B cell (primary cell): Measurements from ENCODE around the gene CFAP161. TPM values are rescaled to one million over a fixed set of nuclear protein-coding genes. Genes with fewer than 3 reads are reported as not detected.

Experiments
- ATAC-seq: fragments of 200-7000 bp; cut with Tn5 transposase; one replicate; pipeline ENCODE4 v1.10.0; 2021; ENCODE audit warnings: low read depth, mild to moderate bottlenecking, moderate number of reproducible peaks, moderate library complexity
- CTCF ChIA-PET: fragments of 350-600 bp; sonication (Branson Sonifier 250); formaldehyde crosslinking; loops from one replicate; lab custom pipeline; 2021; ENCODE audit warnings: antibody characterized with exemption, inconsistent platforms; lab: Charles Lee
- POLR2A ChIA-PET: fragments of 350-600 bp; sonication (Branson Sonifier 250); formaldehyde crosslinking; loops from one replicate; lab custom pipeline; 2021; ENCODE audit warnings: antibody characterized with exemption; lab: Charles Lee
- DNase-seq: peaks from one replicate; pipeline ENCODE4 v3.0.0; 2013
- H2AFZ ChIP-seq: 2 replicates; pipeline ENCODE4 v1.6.1; 2012; ENCODE audit warnings: mild to moderate bottlenecking, low read depth, low read length; ENCODE audit not compliant: insufficient read depth, poor library complexity, severe bottlenecking
- H3K27ac ChIP-seq, 2 donors: 1 replicate in 1 of 2; 2 replicates in 1 of 2; pipeline ENCODE4 v1.5.1; 2012 to 2013; ENCODE audit warnings: low read length in 2 of 2, mild to moderate bottlenecking in 2 of 2, moderate library complexity in 1 of 2
- H3K27me3 ChIP-seq, 4 experiments: fragments of 200-600 bp in 1 of 4; sonication (generic) in 1 of 4; replicated peaks in 1 of 4; 1 replicate in 2 of 4; 2 replicates in 2 of 4; pipeline versions ENCODE4 v1.6.1 to v1.7.0; 2013 to 2016; ENCODE audit warnings: low read length in 3 of 4, mild to moderate bottlenecking in 2 of 4, mixed read lengths in 1 of 4, moderate library complexity in 1 of 4; ENCODE audit not compliant: insufficient read depth in 4 of 4, control insufficient read depth in 3 of 4; ENCODE audit errors: control extremely low read depth in 1 of 4
- H3K36me3 ChIP-seq, 2 experiments: replicated peaks in 1 of 2; 1 replicate in 1 of 2; 2 replicates in 1 of 2; pipeline versions ENCODE4 v1.6.1 to v1.7.1; 2013; ENCODE audit warnings: low read length in 1 of 2; ENCODE audit not compliant: insufficient read depth in 2 of 2, control insufficient read depth in 1 of 2; ENCODE audit errors: control extremely low read depth in 1 of 2, extremely low read depth in 1 of 2
- H3K4me1 ChIP-seq, 2 donors: fragments of 200-600 bp in 1 of 2; sonication (generic) in 1 of 2; 1 replicate in 1 of 2; 2 replicates in 1 of 2; pipeline versions ENCODE4 v1.5.1 to v1.6.1; 2013 to 2017; ENCODE audit warnings: low read length in 2 of 2; ENCODE audit not compliant: control insufficient read depth in 2 of 2, insufficient read depth in 2 of 2
- H3K4me2 ChIP-seq: replicated peaks from 2 replicates; pipeline ENCODE3; 2012; ENCODE audit warnings: mild to moderate bottlenecking, low read depth, low read length; ENCODE audit not compliant: poor library complexity, severe bottlenecking
- H3K4me3 ChIP-seq, 5 experiments: fragments of 200-600 bp in 1 of 5; sonication (generic) in 1 of 5; 1 replicate in 3 of 5; 2 replicates in 2 of 5; pipeline versions ENCODE4 v1.5.1 to v1.7.0; 2011 to 2016; ENCODE audit warnings: low read length in 4 of 5, mild to moderate bottlenecking in 4 of 5, low read depth in 2 of 5, control low read depth in 1 of 5, moderate library complexity in 1 of 5; ENCODE audit not compliant: insufficient read depth in 1 of 5; ENCODE audit errors: control extremely low read depth in 1 of 5, extremely low read depth in 1 of 5
- H3K79me2 ChIP-seq: fragments of 200-600 bp; sonication (generic); one replicate; pipeline ENCODE4 v1.6.0; 2016; ENCODE audit warnings: low read length; ENCODE audit not compliant: control insufficient read depth, insufficient read depth
- H3K9ac ChIP-seq: fragments of 200-600 bp; sonication (generic); 2 replicates; pipeline ENCODE4 v1.6.1; 2017; ENCODE audit warnings: mild to moderate bottlenecking, low read length, moderate library complexity
- H3K9me3 ChIP-seq, 3 donors: one replicate each; pipeline versions ENCODE4 v1.6.1 to v1.7.1; 2013; ENCODE audit warnings: low read length in 2 of 3; ENCODE audit not compliant: control insufficient read depth in 2 of 3, insufficient read depth in 1 of 3; ENCODE audit errors: control extremely low read depth in 1 of 3
- H4K20me1 ChIP-seq: 2 replicates; pipeline ENCODE4 v1.6.0; 2012; ENCODE audit warnings: mild to moderate bottlenecking, low read length; ENCODE audit not compliant: insufficient read depth, control insufficient read depth, poor library complexity, severe bottlenecking
- H3K27ac Mint-ChIP-seq: one replicate; pipeline ENCODE4 v1.8.0; 2021; ENCODE audit warnings: mixed read lengths
- H3K27me3 Mint-ChIP-seq: one replicate; pipeline ENCODE4 v1.8.0; 2021; ENCODE audit warnings: mixed read lengths
- H3K4me1 Mint-ChIP-seq: one replicate; pipeline ENCODE4 v1.8.0; 2021; ENCODE audit warnings: mixed read lengths
- H3K4me3 Mint-ChIP-seq: one replicate; pipeline ENCODE4 v1.8.0; 2021; ENCODE audit warnings: mixed read lengths
- H3K9me3 Mint-ChIP-seq: one replicate; pipeline ENCODE4 v1.8.0; 2022; ENCODE audit warnings: mixed read lengths; ENCODE audit not compliant: insufficient read depth
- CTCF ChIP-seq: fragments of 200-600 bp; IDR thresholded peaks from one replicate; pipeline ENCODE4 v1.8.0; 2022; ENCODE audit warnings: antibody characterized with exemption, mild to moderate bottlenecking
- EZH2 ChIP-seq: IDR thresholded peaks from 2 replicates; pipeline ENCODE4 v1.6.1; 2012; ENCODE audit warnings: borderline replicate concordance, low read depth, mild to moderate bottlenecking, moderate library complexity, low read length; ENCODE audit not compliant: insufficient read depth, poor library complexity, severe bottlenecking
- WGBS: methylation state at CpG from one replicate; pipeline ENCODE4 v1.1.5; 2013; ENCODE audit warnings: missing lambda C conversion rate; ENCODE audit not compliant: insufficient coverage; 5-methylcytosine and 5-hydroxymethylcytosine counted together
- intact Hi-C: fragments of 100-400 bp; cut with micrococcal nuclease; formaldehyde crosslinking; loops from one replicate; pipeline ENCODE4 v1.10.0; 2022
- polyA plus RNA-seq: library from polyadenylated mRNA; depleted of rRNA; stranded (reverse); fragments of >200 nt; gene quantifications from 2 replicates; pipeline ENCODE4 v1.2.3, GENCODE V29; 2012
- total RNA-seq, 2 donors: library from RNA; stranded (reverse); fragments of 120-200 nt in 1 of 2; gene quantifications; 1 replicate in 1 of 2; 2 replicates in 1 of 2; pipeline versions ENCODE4 v1.2.3 to v1.2.4, GENCODE V29; 2013 to 2022

CFAP161 gene
- total and polyA plus RNA-seq, 2 donors (not counting 1 experiment from before 2014, with no cell fraction given) = not detected

DNA sequence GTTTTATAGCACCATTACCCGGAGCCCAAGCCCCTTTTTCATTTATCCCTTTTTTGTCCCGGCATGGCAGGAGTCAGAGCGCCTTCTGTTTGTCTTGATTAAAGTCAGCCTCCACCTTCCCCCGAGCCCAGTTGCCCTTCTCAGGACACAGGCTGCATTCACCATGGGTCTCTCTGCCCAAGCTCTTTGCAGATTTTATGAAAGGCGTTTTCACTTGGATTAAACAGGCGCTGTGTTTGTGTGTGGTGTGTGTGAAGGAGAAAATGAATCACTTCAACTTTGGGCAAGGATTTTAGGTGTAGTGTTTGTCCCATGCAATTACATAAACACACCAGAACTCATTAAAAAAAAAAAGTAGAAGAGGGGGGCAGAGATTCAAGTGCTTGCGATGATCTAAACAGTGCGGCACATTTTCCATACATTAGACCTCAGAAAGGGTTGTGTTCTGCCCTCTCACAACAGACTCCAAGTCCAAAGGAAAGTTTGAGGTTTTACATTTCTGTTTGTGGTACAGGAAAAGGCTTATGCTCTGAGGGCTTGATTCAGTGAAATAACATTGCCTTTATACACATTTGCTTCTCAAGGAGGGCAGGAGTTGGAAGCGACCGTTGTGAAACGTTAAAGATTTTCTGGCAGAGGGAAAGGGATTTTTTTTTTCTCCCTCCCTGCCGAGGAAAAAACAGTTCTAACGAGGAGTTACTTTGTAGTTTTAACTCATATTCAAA lies 48.1 kb downstream of the CFAP161 start:
- H3K4me1 ChIP-seq = no peaks in the 10 kb centered on the region
- Mint-ChIP-seq H3K27me3 (peaks cover 36% of the 10 kb centered on the region), H3K4me3 (no peak overlapping the region), H3K9me3 (no peaks in the 10 kb centered on the region), H3K27ac (no peak overlapping the region), H3K4me1 (no peaks in the 10 kb centered on the region)
- H3K9ac ChIP-seq = no peak overlapping the region
- no peaks in the 10 kb centered on the region for H3K79me2 ChIP-seq
- no peaks in the 10 kb centered on the region for H3K36me3 ChIP-seq
- H3K4me2 ChIP-seq = no peak overlapping the region
- no peak for DNase-seq
- intact Hi-C loops = no loop called here
- no peaks in the 10 kb centered on the region for H4K20me1 ChIP-seq
- CTCF ChIA-PET = no interaction called here
- TF ChIP-seq CTCF (no peak), EZH2 (no peak)
- no peak overlapping the region for H2AFZ ChIP-seq
- 86% methylated on average over 3 of the region's 13 CpGs for WGBS
- peaks cover 0 to 11% (median 2%) of the 10 kb centered on the region in 4 experiments for H3K27me3 ChIP-seq
- no peak overlapping the region for H3K4me3 ChIP-seq
- POLR2A ChIA-PET = no interaction called here
- ATAC-seq = no peak
- no peak overlapping the region for H3K27ac ChIP-seq
- H3K9me3 ChIP-seq = no peaks in the 10 kb centered on the region

DNA sequence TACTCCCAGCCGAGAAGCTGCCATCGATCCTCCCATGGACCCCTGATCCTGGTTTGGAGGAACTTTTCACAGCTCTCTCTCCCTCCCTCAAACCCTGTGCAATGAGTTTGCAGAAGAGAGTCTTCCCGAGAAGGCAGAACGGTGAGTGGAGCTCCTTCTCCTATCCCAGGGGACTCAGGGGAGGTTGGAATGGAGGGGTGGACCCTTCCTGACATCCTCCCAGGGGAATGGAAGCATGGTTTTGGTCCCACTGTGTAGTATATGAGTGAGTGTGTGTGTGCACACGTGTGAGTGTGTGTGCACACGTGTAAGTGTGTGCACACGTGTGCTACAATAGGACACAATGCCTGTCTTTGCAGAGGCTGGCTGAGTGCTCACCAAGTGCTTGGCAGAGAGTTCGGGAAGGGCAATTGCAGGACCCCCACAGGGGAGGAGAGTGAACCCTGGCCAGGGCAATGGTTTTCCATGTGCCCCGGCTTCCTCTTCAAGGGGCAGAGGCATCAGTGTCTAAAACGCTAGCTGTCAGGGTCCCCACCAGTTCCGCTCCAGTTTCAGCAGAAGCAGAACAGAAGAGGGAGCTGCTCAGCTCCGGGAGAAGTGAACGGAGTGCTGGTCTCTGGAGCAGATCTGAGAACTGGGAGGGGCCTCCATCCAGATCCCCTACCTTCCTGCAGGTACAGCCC lies 48.8 kb downstream of the CFAP161 start:
- Histone ChIP-seq H3K4me3 (no peak overlapping the region), H3K79me2 (no peaks in the 10 kb centered on the region), H3K4me2 (no peak overlapping the region), H3K27me3 (peaks cover 0 to 11% (median 2%) of the 10 kb centered on the region in 4 experiments), H4K20me1 (no peaks in the 10 kb centered on the region), H3K36me3 (no peaks in the 10 kb centered on the region), H3K9ac (no peak overlapping the region), H3K9me3 (no peaks in the 10 kb centered on the region), H3K4me1 (no peaks in the 10 kb centered on the region), H3K27ac (no peak overlapping the region), H2AFZ (no peak overlapping the region)
- peaks cover 36% of the 10 kb centered on the region for H3K27me3 Mint-ChIP-seq
- no peak overlapping the region for H3K27ac Mint-ChIP-seq
- ChIA-PET CTCF (no interaction called here), POLR2A (no interaction called here)
- H3K4me1 Mint-ChIP-seq = no peaks in the 10 kb centered on the region
- WGBS = 25% methylated on average over 9 of the region's 13 CpGs
- no peak overlapping the region for H3K4me3 Mint-ChIP-seq
- ATAC-seq (no peak), DNase-seq (no peak)
- no peaks in the 10 kb centered on the region for H3K9me3 Mint-ChIP-seq
- intact Hi-C loops = no loop called here
- TF ChIP-seq EZH2 (no peak), CTCF (no peak)
